Muscle of leg (tissue), 11 donors: Measurements from ENCODE around the gene MYBL2. TPM values are rescaled to one million over a fixed set of nuclear protein-coding genes. Genes with fewer than 3 reads are reported as not detected.

ENCODE experiments used
- DNase-seq: peaks from one replicate; pipeline ENCODE4 v3.0.0; 2013
- H3K27ac ChIP-seq: one replicate; pipeline ENCODE4 v1.5.1; 2013; ENCODE audit warnings: mild to moderate bottlenecking, low read length, control low read depth
- H3K27me3 ChIP-seq: one replicate; pipeline ENCODE4 v1.6.1; 2013; ENCODE audit warnings: low read length; ENCODE audit not compliant: control insufficient read depth, insufficient read depth
- H3K36me3 ChIP-seq: one replicate; pipeline ENCODE4 v1.6.1; 2013; ENCODE audit warnings: low read length; ENCODE audit not compliant: control insufficient read depth, insufficient read depth
- H3K4me1 ChIP-seq: one replicate; pipeline ENCODE4 v1.6.1; 2013; ENCODE audit warnings: low read length; ENCODE audit not compliant: control insufficient read depth, insufficient read depth
- H3K4me3 ChIP-seq: one replicate; pipeline ENCODE4 v1.5.1; 2013; ENCODE audit warnings: low read length, control low read depth
- H3K9me3 ChIP-seq: replicated peaks from 2 replicates; pipeline ENCODE4 v1.6.1; 2013; ENCODE audit warnings: low read depth, low read length; ENCODE audit not compliant: control insufficient read depth
- WGBS: methylation state at CpG from one replicate; pipeline ENCODE4 v1.1.5; 2013; ENCODE audit warnings: missing lambda C conversion rate; ENCODE audit not compliant: insufficient coverage; 5-methylcytosine and 5-hydroxymethylcytosine counted together
- polyA plus RNA-seq, 8 donors: library from polyadenylated mRNA; unstranded; fragments of 120-200 nt; gene quantifications; one replicate each; pipeline versions ENCODE4 v1.2.1 to v1.2.3, GENCODE V29; 2013; ENCODE audit warnings: inconsistent platforms in 1 of 8, low replicate concordance in 1 of 8; ENCODE audit not compliant: insufficient read length in 8 of 8, insufficient read depth in 1 of 8
- total RNA-seq: library from RNA; stranded (reverse); fragments of 120-200 nt; gene quantifications from one replicate; pipeline ENCODE4 v1.2.4, GENCODE V29; 2013

The MYBL2 gene
- total and polyA plus RNA-seq, 9 donors = 6.4 to 26.9 (median 18.6) TPM

DNA sequence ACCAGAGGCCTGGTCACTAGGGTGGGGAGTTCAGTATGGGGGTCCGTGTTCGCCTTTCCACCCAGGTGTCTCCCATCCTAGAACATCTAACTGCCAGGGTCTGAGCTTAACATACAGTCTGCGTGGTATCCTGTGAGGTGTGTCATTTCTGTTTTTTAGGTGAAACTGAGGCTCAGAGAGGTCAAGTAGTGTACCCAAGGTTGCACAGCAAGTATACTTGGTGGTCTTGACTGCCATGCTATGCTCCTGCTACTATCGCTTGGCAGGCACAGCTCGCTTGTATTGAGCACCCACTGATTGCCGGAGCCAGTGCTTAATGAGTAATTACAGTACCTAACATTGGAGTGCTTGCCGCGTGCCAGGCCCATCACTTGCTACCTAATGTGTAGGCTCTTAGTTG lies 33.7 kb downstream of the MYBL2 start:
- Histone ChIP-seq H3K9me3 (no peaks in the 10 kb centered on the region), H3K27ac (no peak overlapping the region), H3K27me3 (no peaks in the 10 kb centered on the region), H3K4me1 (no peaks in the 10 kb centered on the region), H3K36me3 (peaks cover 19% of the 10 kb centered on the region), H3K4me3 (no peak overlapping the region)
- DNase-seq = no peak
- 98% methylated on average over 6 of the region's 8 CpGs for WGBS

- no peak overlapping the region for H3K4me3 ChIP-seq
- peaks cover 19% of the 10 kb centered on the region for H3K36me3 ChIP-seq
- no peaks in the 10 kb centered on the region for H3K27me3 ChIP-seq
- no peaks in the 10 kb centered on the region for H3K9me3 ChIP-seq
- no peak for DNase-seq
- 96% methylated on average over 14 of the region's 14 CpGs for WGBS
- H3K27ac ChIP-seq = no peak overlapping the region
- no peaks in the 10 kb centered on the region for H3K4me1 ChIP-seq
Observed at GRCh38 chr20:43702502-43702901, 35.6 kb downstream of the MYBL2 start.

DNA sequence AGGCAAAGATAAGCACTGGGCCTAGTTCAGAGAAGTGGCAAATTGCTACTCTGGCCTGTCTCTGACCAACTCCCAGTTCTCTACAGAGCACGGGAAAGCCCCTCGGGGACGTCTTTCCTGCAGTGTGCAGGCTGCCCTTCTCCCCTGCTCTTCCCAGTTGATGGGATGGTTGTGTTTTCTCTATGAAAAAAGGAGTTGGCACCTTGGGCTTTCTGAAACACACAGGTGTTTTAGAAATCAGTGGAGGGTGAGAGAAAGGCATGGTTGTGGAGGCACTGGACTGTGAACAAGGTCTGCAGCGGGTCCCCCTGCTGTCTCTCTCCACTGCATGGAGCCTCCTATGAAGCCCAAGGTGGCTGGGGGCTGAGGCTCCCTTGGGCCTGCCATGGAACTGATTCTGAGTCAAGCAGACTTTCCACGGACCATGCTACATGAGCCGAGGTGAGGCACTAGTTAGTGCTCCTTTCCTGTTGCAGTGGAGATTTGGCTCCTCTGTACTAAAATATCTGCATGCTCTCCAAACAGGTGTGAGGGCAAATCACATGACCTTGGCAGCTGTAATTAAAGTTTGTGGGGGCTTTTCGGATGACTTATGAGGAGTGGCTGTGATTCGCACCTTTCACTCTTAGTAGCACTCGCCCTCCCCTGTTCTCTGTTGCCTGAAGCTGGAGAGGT lies 43.6 kb downstream of the MYBL2 start:
- Histone ChIP-seq H3K27me3 (no peaks in the 10 kb centered on the region), H3K27ac (no peak overlapping the region), H3K9me3 (no peaks in the 10 kb centered on the region), H3K4me3 (no peak overlapping the region), H3K4me1 (no peaks in the 10 kb centered on the region), H3K36me3 (peaks cover 3% of the 10 kb centered on the region)
- 72% methylated on average over 2 of the region's 9 CpGs for WGBS
- DNase-seq = no peak

DNA sequence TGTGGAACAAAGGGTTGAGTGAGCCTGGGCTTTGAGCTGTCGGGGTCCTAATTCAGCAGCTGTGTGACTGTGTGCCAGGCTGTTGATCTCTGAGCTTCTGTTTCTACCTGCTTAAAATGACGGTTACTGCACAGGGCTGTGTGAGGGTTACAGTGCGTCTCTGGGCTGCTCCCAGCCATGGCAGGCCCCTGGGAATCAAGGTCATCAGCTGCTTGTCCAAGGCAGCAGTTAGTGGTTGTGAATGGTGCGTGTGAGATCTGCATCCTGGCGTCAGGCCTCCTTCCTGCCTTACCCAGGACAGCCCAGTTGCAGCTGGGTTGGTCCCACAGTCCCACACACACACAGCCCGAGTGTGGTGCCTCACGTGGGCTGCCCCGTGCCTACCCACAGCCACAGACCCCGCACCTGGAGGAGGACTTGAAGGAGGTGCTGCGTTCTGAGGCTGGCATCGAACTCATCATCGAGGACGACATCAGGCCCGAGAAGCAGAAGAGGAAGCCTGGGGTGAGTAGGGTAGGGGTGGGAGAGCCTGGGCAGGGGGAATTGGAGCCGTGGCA lies 44.3 kb downstream of the MYBL2 start:
- no peak for DNase-seq
- no peaks in the 10 kb centered on the region for H3K4me1 ChIP-seq
- whole genome bisulfite sequencing = 88% methylated on average over 7 of the region's 15 CpGs
- no peaks in the 10 kb centered on the region for H3K9me3 ChIP-seq
- peaks cover 3% of the 10 kb centered on the region for H3K36me3 ChIP-seq
- H3K27ac ChIP-seq = no peak overlapping the region
- no peak overlapping the region for H3K4me3 ChIP-seq
- H3K27me3 ChIP-seq = no peaks in the 10 kb centered on the region

DNA sequence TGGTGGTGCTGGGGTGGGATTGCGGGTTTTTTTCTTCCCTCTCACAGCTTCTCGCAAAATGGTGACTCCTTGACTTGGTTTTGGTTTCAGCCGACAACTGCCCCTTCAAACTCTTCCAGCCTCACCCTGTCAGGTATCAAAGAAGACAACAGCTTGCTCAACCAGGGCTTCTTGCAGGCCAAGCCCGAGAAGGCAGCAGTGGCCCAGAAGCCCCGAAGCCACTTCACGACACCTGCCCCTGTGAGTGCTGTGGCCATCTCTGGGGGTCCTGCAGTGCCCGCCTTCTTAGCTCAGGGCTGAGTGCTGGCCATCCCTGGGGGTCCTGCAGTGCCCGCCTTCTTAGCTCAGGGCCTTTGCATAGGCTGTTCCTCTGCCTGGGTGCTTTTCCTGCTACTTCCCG lies 48.1 kb downstream of the MYBL2 start:
- WGBS = 94% methylated on average over 7 of the region's 9 CpGs
- no peak overlapping the region for H3K4me3 ChIP-seq
- no peaks in the 10 kb centered on the region for H3K27me3 ChIP-seq
- H3K36me3 ChIP-seq = no peaks in the 10 kb centered on the region
- H3K4me1 ChIP-seq = no peaks in the 10 kb centered on the region
- H3K27ac ChIP-seq = no peak overlapping the region
- no peaks in the 10 kb centered on the region for H3K9me3 ChIP-seq
- no peak for DNase-seq

GRCh38 chr20:43715511-43715910 lies 48.6 kb downstream of the MYBL2 start:
- Histone ChIP-seq H3K4me3 (no peak overlapping the region), H3K9me3 (no peaks in the 10 kb centered on the region), H3K36me3 (no peaks in the 10 kb centered on the region), H3K27ac (no peak overlapping the region), H3K4me1 (no peaks in the 10 kb centered on the region), H3K27me3 (no peaks in the 10 kb centered on the region)
- 100% methylated on average over 3 of the region's 6 CpGs for WGBS
- no peak for DNase-seq

DNA sequence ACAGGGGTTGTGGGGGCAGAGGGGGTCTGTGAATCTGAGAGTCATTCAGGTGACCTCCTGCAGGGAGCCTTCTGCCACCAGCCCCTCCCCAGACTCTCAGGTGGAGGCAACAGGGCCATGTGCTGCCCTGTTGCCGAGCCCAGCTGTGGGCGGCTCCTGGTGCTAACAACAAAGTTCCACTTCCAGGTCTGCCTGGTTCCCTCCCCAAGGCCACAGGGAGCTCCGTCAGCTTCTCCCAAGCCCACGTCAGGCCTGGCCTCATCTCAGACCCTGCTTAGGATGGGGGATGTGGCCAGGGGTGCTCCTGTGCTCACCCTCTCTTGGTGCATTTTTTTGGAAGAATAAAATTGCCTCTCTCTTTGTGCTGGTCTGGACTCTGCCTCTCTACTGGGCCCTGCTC lies 49.2 kb downstream of the MYBL2 start:
- WGBS = 82% methylated on average over 2 of the region's 4 CpGs
- peaks cover 4% of the 10 kb centered on the region for H3K4me1 ChIP-seq
- no peaks in the 10 kb centered on the region for H3K36me3 ChIP-seq
- no peak overlapping the region for H3K27ac ChIP-seq
- H3K27me3 ChIP-seq = no peaks in the 10 kb centered on the region
- no peaks in the 10 kb centered on the region for H3K9me3 ChIP-seq
- H3K4me3 ChIP-seq = no peak overlapping the region
- DNase-seq = no peak

GRCh38 chr20:43716757-43717615 lies 50.1 kb downstream of the MYBL2 start:
- DNase-seq = no peak
- no peaks in the 10 kb centered on the region for H3K9me3 ChIP-seq
- WGBS = 87% methylated on average over 11 of the region's 12 CpGs

DNA sequence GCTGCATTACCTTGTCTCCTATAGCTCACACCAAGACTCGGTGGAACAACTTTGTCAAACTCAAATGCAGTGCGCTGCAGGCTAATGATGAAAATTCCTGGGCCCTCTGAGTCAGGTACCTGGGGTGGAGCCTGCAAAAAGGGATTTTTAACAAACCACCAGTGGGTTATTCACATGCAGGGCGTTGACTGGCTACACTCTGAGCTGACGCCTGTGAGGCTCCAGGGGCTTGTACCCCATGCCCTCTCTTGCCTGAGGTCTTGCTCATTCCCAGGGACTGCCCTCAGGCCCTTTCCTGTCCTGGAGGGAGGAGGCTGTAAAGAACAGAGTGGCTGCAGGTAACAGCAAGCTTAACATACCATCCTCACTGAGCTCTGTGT lies 50.7 kb downstream of the MYBL2 start:
- no peak overlapping the region for H3K27ac ChIP-seq
- H3K36me3 ChIP-seq = no peaks in the 10 kb centered on the region
- H3K4me1 ChIP-seq = peaks cover 14% of the 10 kb centered on the region
- no peak for DNase-seq
- no peaks in the 10 kb centered on the region for H3K9me3 ChIP-seq
- H3K4me3 ChIP-seq = no peak overlapping the region
- 80% methylated on average over 4 of the region's 4 CpGs for WGBS
- H3K27me3 ChIP-seq = no peaks in the 10 kb centered on the region

More at GRCh38 chr20:43716757-43717615, 50.1 kb downstream of the MYBL2 start:
- Histone ChIP-seq H3K27ac (no peak overlapping the region), H3K4me1 (peaks cover 12% of the 10 kb centered on the region), H3K27me3 (no peaks in the 10 kb centered on the region), H3K36me3 (no peaks in the 10 kb centered on the region), H3K4me3 (no peak overlapping the region)

- Histone ChIP-seq H3K4me1 (peaks cover 16% of the 10 kb centered on the region), H3K9me3 (no peaks in the 10 kb centered on the region), H3K27ac (no peak overlapping the region), H3K27me3 (no peaks in the 10 kb centered on the region), H3K4me3 (no peak overlapping the region), H3K36me3 (no peaks in the 10 kb centered on the region)
- no CpG with 5 or more reads among the region's 1 CpG for WGBS
- DNase-seq = no peak
Observed at GRCh38 chr20:43720007-43720406, 53.1 kb downstream of the MYBL2 start.
